Activated T-cell treated with anti-CD3 and anti-CD28 coated beads, Interleukin-2, amount 50 U/mL, for 72 hours (primary cell): ENCODE measurements around the gene TTC39C. TPM values are rescaled to one million over a fixed set of nuclear protein-coding genes. Genes with fewer than 3 reads are reported as not detected.
"Not testable (repeated sequence)": the region's sequence is repeated elsewhere in the genome, so short reads cannot be mapped to it uniquely, and the experiment has no call there.

ENCODE experiments used
- ATAC-seq, 2 donors: fragments of 150-1000 bp; cut with Tn5 transposase; replicated peaks in 1 of 2; 2 replicates each; pipeline ENCODE4 v1.10.0; 2021; ENCODE audit warnings: moderate library complexity in 2 of 2, mild to moderate bottlenecking in 1 of 2
- DNase-seq, 2 donors: peaks; one replicate each; pipeline ENCODE4 v3.0.0; 2021 to 2022; ENCODE audit warnings: mixed read lengths in 1 of 2
- H3K27ac Mint-ChIP-seq: one replicate; pipeline ENCODE4 v1.8.0; 2022; ENCODE audit warnings: mild to moderate bottlenecking, moderate library complexity, mixed read lengths
- H3K27me3 Mint-ChIP-seq: one replicate; pipeline ENCODE4 v1.8.0; 2022; ENCODE audit warnings: low read depth, mixed read lengths
- H3K36me3 Mint-ChIP-seq, 2 donors: one replicate each; pipeline ENCODE4 v1.8.0; 2022; ENCODE audit warnings: mixed read lengths in 2 of 2, mild to moderate bottlenecking in 1 of 2; ENCODE audit not compliant: insufficient read depth in 2 of 2
- H3K4me1 Mint-ChIP-seq: one replicate; pipeline ENCODE4 v1.8.0; 2022; ENCODE audit warnings: low read depth, mixed read lengths
- H3K4me3 Mint-ChIP-seq, 2 donors: one replicate each; pipeline ENCODE4 v1.8.0; 2022; ENCODE audit warnings: mild to moderate bottlenecking in 2 of 2, mixed read lengths in 2 of 2, moderate library complexity in 2 of 2
- H3K9me3 Mint-ChIP-seq, 2 donors: one replicate each; pipeline ENCODE4 v1.8.0; 2022; ENCODE audit warnings: mixed read lengths in 2 of 2
- total RNA-seq, 2 donors: library from RNA; stranded (reverse); gene quantifications; one replicate each; pipeline ENCODE4 v1.2.3, GENCODE V29; 2022

Gene TTC39C
- total RNA-seq, 2 donors from 2014 or later: 38.8 to 41.3 TPM

GRCh38 chr18:24072743-24073142 lies 58.2 kb downstream of the TTC39C start:
- Mint-ChIP-seq H3K9me3 (no peaks in the 10 kb centered on the region), H3K27ac (peak overlapping the region; percentile 5), H3K27me3 (no peaks in the 10 kb centered on the region), H3K4me3 (no peak overlapping the region), H3K4me1 (peaks cover 36% of the 10 kb centered on the region), H3K36me3 (peaks cover 8 to 13% of the 10 kb centered on the region in 2 donors)
- DNase-seq: no peak
- ATAC-seq: no peak

GRCh38 chr18:24073791-24074190 lies 59.2 kb downstream of the TTC39C start:
- no peak overlapping the region for H3K4me3 Mint-ChIP-seq
- DNase-seq: no peak
- ATAC-seq: no peak
- H3K9me3 Mint-ChIP-seq: no peaks in the 10 kb centered on the region
- H3K4me1 Mint-ChIP-seq: peaks cover 37% of the 10 kb centered on the region
- H3K36me3 Mint-ChIP-seq: peaks cover 8 to 11% of the 10 kb centered on the region in 2 donors
- H3K27me3 Mint-ChIP-seq: no peaks in the 10 kb centered on the region
- H3K27ac Mint-ChIP-seq: no peak overlapping the region

GRCh38 chr18:24074757-24075156 lies 60.2 kb downstream of the TTC39C start:
- not testable (repeated sequence) for DNase-seq, H3K27me3 Mint-ChIP-seq, H3K4me3 Mint-ChIP-seq, H3K27ac Mint-ChIP-seq, ATAC-seq, H3K9me3 Mint-ChIP-seq
- H3K36me3 Mint-ChIP-seq: peaks cover 8 to 11% of the 10 kb centered on the region in 2 donors
- peaks cover 40% of the 10 kb centered on the region for H3K4me1 Mint-ChIP-seq

DNA sequence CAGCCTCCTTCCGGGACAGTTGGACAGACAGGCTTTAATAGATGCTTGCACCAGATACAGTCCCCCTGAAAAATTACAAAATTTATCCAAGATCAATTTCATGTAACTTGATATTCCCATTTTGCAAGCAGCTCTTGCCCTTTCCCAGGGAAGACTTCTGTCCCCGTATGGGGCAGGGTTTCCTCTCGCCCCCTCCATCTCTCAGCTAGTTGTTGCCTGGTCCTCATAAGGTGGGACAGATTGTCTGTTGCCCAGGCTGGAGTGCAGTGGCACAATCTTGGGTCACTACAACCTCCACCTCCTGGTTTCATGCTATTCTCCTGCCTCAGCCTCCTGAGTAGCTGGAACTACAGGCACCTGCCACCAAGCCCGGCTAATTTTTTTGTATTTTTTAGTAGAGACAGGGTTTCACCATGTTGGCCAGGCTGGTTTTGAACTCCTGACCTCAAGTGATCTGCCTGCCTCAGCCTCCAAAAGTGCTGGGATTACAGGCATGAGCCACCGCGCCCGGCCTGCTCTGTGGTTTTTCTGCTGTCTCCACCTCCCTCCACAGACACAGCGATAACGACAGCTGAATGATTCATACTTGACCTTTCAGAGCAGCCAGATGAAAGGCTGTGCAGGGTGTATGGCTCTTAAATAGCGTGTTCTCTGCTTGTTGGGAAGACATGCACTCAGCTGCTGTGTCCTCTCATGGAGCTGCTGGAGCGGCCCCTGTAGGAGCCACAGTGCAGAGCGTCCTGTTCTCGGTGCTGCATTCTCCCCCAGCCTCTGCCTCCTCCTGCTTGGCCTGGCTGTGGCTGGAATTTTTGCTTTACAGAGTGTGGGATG lies 61.4 kb downstream of the TTC39C start:
- ATAC-seq (peak; percentile 99 to 100), DNase-seq (peak; percentile 84 to 87)
- Mint-ChIP-seq H3K27me3 (no peaks in the 10 kb centered on the region), H3K9me3 (no peaks in the 10 kb centered on the region), H3K27ac (peak overlapping the region; percentile 82), H3K4me3 (peak overlapping the region; percentile 61 to 73), H3K36me3 (peaks cover 8 to 9% of the 10 kb centered on the region in 2 donors), H3K4me1 (peaks cover 52% of the 10 kb centered on the region)

DNA sequence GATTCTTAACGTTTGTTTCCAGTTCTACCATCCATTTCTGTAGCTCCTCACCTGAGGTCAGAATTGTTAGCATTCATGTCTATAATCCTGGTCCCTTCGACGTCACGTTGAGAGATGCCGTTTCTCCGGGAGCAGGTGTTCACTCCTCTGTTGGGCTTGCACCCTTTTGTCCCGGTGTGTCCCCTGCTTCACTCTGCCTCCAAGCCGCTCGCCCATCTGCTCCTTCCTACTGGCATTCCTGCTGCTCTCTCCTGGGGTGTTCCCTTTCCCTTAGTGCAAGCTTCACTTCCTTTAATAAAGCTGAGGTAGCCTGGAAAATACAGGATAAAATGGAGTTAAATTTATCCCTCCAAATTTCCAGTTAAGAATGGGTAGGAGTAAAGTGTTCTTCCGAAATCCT lies 62.4 kb downstream of the TTC39C start:
- Mint-ChIP-seq H3K9me3 (no peaks in the 10 kb centered on the region), H3K36me3 (peaks cover 8 to 9% of the 10 kb centered on the region in 2 donors), H3K27me3 (no peaks in the 10 kb centered on the region), H3K4me1 (peaks cover 62% of the 10 kb centered on the region), H3K4me3 (peak overlapping the region; percentile 15 to 73), H3K27ac (peak overlapping the region; percentile 81)
- ATAC-seq: no peak
- no peak for DNase-seq

DNA sequence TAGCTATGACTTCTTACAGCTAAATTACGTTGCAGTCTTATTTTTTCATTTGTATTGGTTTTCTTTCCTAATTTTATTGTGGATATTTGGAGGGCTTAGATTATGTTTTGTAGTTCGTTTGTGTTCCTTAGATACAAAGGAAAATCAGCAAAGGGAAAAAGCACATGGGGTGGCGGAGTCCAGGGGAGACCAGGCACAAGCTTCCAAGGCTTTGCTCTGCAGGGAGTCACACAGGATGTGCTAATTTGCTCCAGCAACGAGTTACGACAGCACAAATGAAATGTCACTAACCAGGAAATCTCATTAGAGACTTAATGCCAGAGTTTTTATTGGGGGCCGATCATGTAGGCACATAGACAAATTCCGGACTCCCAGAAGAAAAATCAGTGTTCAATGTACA lies 63.8 kb downstream of the TTC39C start:
- DNase-seq (no peak), ATAC-seq (no peak)
- Mint-ChIP-seq H3K4me3 (no peak overlapping the region), H3K4me1 (peaks cover 74% of the 10 kb centered on the region), H3K27ac (no peak overlapping the region), H3K9me3 (no peaks in the 10 kb centered on the region), H3K36me3 (peaks cover 8 to 11% of the 10 kb centered on the region in 2 donors), H3K27me3 (no peaks in the 10 kb centered on the region)

- peaks cover under 1 to 12% of the 10 kb centered on the region in 2 donors for H3K36me3 Mint-ChIP-seq
- no peaks in the 10 kb centered on the region for H3K27me3 Mint-ChIP-seq
- H3K4me1 Mint-ChIP-seq: peaks cover 84% of the 10 kb centered on the region
- peak overlapping the region; percentile 27 for H3K27ac Mint-ChIP-seq
- H3K9me3 Mint-ChIP-seq: no peaks in the 10 kb centered on the region
- DNase-seq (peak in 1 of 2 donors; percentile 22), ATAC-seq (peak in 1 of 2 donors; percentile 23)
- peak overlapping the region; percentile 24 to 55 for H3K4me3 Mint-ChIP-seq
These were observed 66.3 kb downstream of the TTC39C start for GRCh38 chr18:24080861-24081260.

DNA sequence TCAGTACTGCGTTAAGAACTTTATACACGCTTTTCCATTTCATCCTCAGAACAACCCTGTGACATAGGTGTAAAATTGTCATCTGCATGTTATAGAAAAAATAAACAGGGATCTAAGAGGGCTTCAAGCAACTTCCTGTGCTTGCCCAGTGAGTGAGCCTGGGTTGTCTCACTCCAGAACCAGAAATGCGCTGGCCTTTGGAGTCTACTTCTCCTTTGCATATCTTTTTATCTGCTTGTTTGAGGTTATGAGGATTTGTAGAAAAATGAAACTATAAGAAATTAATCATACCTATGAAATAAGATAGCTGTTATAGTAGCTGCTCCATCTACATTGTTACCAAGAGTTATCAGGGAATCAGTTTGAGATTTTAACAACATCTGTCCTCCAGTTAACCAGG lies 69.0 kb downstream of the TTC39C start:
- DNase-seq: no peak
- peaks cover 70% of the 10 kb centered on the region for H3K4me1 Mint-ChIP-seq
- H3K36me3 Mint-ChIP-seq: peaks cover 1 to 16% of the 10 kb centered on the region in 2 donors
- no peaks in the 10 kb centered on the region for H3K27me3 Mint-ChIP-seq
- no peaks in the 10 kb centered on the region for H3K9me3 Mint-ChIP-seq
- H3K27ac Mint-ChIP-seq: no peak overlapping the region
- H3K4me3 Mint-ChIP-seq: peak overlapping the region in 1 of 2 donors; percentile 22
- no peak for ATAC-seq

DNA sequence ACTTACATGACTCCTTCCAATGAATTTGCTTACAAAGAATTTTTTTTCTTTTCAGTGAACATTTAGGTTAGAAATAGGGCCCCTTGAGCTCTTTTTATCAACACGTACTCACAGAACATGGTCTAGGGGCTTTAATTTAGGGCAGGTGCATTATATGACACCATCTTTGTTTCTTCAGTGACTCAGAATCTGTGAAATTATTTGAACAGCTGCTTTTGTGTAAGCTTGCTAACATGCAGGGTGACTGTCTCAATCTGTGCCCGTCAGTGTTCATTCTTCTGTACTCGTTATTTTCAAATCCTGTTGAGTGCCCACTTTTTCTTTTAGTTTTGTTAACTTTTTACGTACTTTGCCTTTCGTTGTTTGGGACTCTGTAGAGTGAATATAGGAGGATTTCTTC lies 71.5 kb downstream of the TTC39C start:
- no peak for DNase-seq
- Mint-ChIP-seq H3K27ac (no peak overlapping the region), H3K27me3 (no peaks in the 10 kb centered on the region), H3K9me3 (no peaks in the 10 kb centered on the region), H3K36me3 (peaks cover 1 to 16% of the 10 kb centered on the region in 2 donors), H3K4me3 (no peak overlapping the region), H3K4me1 (peaks cover 47% of the 10 kb centered on the region)
- peak in 1 of 2 donors; percentile 28 for ATAC-seq

DNA sequence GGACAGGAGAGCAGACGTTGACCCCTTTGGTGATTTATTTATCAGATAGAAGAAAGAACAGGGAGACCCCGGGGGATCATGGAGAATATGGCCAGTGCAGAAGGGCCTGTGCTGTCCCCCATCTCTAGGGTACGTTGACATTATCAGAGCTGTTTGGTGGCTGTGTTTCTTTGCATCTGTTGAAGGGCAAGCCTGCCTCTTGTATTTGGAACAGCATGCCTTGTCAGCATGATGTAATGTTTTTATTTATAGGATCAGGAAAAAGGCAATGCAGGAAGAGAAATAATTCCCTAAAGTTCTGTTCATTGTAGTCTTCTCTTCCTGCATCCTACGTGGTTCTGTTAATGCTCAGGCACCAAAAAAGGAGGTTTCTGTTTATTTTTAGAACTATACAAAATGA lies 74.5 kb downstream of the TTC39C start:
- peaks cover 25% of the 10 kb centered on the region for H3K4me1 Mint-ChIP-seq
- no peak for ATAC-seq
- H3K27ac Mint-ChIP-seq: peak overlapping the region; percentile 24
- no peaks in the 10 kb centered on the region for H3K27me3 Mint-ChIP-seq
- peaks cover 2 to 17% of the 10 kb centered on the region in 2 donors for H3K36me3 Mint-ChIP-seq
- H3K4me3 Mint-ChIP-seq: no peak overlapping the region
- no peak for DNase-seq
- peaks cover under 1% of the 10 kb centered on the region in 2 donors for H3K9me3 Mint-ChIP-seq

GRCh38 chr18:24089515-24090337 lies 75.2 kb downstream of the TTC39C start:
- H3K27me3 Mint-ChIP-seq: no peaks in the 10 kb centered on the region
- no peak overlapping the region for H3K4me3 Mint-ChIP-seq
- no peak overlapping the region for H3K27ac Mint-ChIP-seq
- peaks cover 2 to 4% of the 10 kb centered on the region in 2 donors for H3K9me3 Mint-ChIP-seq
- peaks cover 29% of the 10 kb centered on the region for H3K4me1 Mint-ChIP-seq
- peaks cover 4 to 20% of the 10 kb centered on the region in 2 donors for H3K36me3 Mint-ChIP-seq
- ATAC-seq: no peak
- no peak for DNase-seq

DNA sequence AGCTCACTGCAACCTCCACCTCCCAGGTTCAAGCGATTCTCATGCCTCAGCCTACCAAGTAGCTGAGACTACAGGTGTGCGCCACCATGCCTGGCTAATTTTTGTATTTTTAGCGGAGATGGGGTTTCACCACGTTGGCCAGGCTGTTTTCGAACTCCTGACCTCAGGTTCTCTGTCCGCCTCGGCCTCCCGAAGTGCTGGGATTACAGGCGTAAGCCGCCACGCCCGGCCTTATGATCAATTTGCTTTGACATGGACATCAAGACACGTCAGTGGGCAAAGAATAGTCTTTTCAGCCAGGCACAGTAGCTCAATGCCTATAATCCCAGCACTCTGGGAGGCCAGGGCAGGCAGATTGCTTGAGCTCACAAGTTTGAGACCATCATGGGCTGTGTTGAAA lies 76.3 kb downstream of the TTC39C start:
- peaks cover 19% of the 10 kb centered on the region for H3K4me1 Mint-ChIP-seq

DNA sequence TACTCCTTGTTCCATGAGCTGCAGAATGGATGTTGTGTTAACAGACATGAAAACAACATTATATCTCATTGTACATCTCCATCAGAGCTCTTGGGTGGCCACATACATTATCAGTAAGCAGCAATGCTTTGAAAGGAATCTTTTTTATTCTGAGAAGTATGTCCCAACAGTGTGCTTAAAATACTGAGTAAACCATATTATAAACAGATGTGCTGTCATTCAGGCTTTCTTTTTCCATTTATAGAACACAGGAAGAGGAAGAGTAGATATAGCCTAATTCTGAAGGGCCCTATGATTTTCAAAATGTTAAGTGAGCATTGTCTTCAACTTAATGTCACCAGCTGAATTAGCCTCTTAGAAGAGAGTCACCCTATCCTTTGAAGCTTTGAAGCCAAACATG lies 80.0 kb downstream of the TTC39C start:
- Mint-ChIP-seq H3K4me1 (peaks cover 10% of the 10 kb centered on the region), H3K27ac (peak overlapping the region; percentile 1), H3K9me3 (peaks cover 4 to 8% of the 10 kb centered on the region in 2 donors), H3K4me3 (no peak overlapping the region), H3K36me3 (peaks cover 12 to 20% of the 10 kb centered on the region in 2 donors), H3K27me3 (no peaks in the 10 kb centered on the region)
- ATAC-seq (no peak), DNase-seq (no peak)

More for the DNA sequence above, 76.3 kb downstream of the TTC39C start:
- Mint-ChIP-seq H3K27ac (no peak overlapping the region), H3K27me3 (no peaks in the 10 kb centered on the region), H3K9me3 (peaks cover 2 to 4% of the 10 kb centered on the region in 2 donors), H3K4me3 (no peak overlapping the region), H3K36me3 (peaks cover 8 to 16% of the 10 kb centered on the region in 2 donors)
- ATAC-seq: no peak
- DNase-seq: no peak
